T1000 (cell line): ENCODE data around the gene LASP1NB.
"Not testable (repeated sequence)": the region's sequence is repeated elsewhere in the genome, so short reads cannot be mapped to it uniquely, and the experiment has no call there.

Experiments used
- DNase-seq: peaks from one replicate; lab custom pipeline; 2025; ENCODE audit warnings: mixed read lengths; lab: John Stamatoyannopoulos, UW

The LASP1NB gene

GRCh38 chr17:38918129-38918913, 7.1 kb upstream of the LASP1NB start:
- no peak for DNase-seq

- DNase-seq, result no peak
Measured at GRCh38 chr17:38918916-38919315, 6.5 kb upstream of the LASP1NB start.

GRCh38 chr17:38919316-38920078, 5.9 kb upstream of the LASP1NB start:
- DNase-seq, result no peak

GRCh38 chr17:38920374-38921291, 4.8 kb upstream of the LASP1NB start:
- no peak for DNase-seq

GRCh38 chr17:38921756-38922411, 3.5 kb upstream of the LASP1NB start:
- DNase-seq, result no peak

GRCh38 chr17:38922538-38923297, 2.7 kb upstream of the LASP1NB start:
- no peak for DNase-seq

GRCh38 chr17:38926293-38927070, 1.1 kb downstream of the LASP1NB start:
- DNase-seq, result no peak

GRCh38 chr17:38930782-38931181, 5.4 kb downstream of the LASP1NB start:
- DNase-seq, result not testable (repeated sequence)

GRCh38 chr17:38933962-38934361, 8.5 kb downstream of the LASP1NB start:
- not testable (repeated sequence) for DNase-seq

- DNase-seq, result no peak
Measured at GRCh38 chr17:38939987-38940386, 14.6 kb downstream of the LASP1NB start.

GRCh38 chr17:38940404-38940803, 15.0 kb downstream of the LASP1NB start:
- DNase-seq, result no peak

GRCh38 chr17:38942696-38943334, 17.4 kb downstream of the LASP1NB start:
- no peak for DNase-seq

GRCh38 chr17:38943607-38944006, 18.2 kb downstream of the LASP1NB start:
- no peak for DNase-seq

- DNase-seq, result no peak
Measured at GRCh38 chr17:38947189-38947588, 21.8 kb downstream of the LASP1NB start.

- not testable (repeated sequence) for DNase-seq
Measured at GRCh38 chr17:38953800-38954199, 28.4 kb downstream of the LASP1NB start.

- DNase-seq, result no peak
Measured at GRCh38 chr17:38958326-38958725, 32.9 kb downstream of the LASP1NB start.

- no peak for DNase-seq
Measured at GRCh38 chr17:38958756-38959155, 33.3 kb downstream of the LASP1NB start.

GRCh38 chr17:38959508-38959907, 34.1 kb downstream of the LASP1NB start:
- no peak for DNase-seq

GRCh38 chr17:38960402-38960801, 35.0 kb downstream of the LASP1NB start:
- no peak for DNase-seq

GRCh38 chr17:38961413-38961812, 36.0 kb downstream of the LASP1NB start:
- no peak for DNase-seq
